HG03457 (cell line): ENCODE measurements around the gene PRMT1.
"Not testable (repeated sequence)": the region's sequence is repeated elsewhere in the genome, so short reads cannot be mapped to it uniquely, and the experiment has no call there.

Experiments used
- ATAC-seq: cut with Tn5 transposase; IDR thresholded peaks from one replicate; pipeline ENCODE4 v1.9.1; 2021; ENCODE audit warnings: moderate number of reproducible peaks; ENCODE audit not compliant: unreplicated experiment

The PRMT1 gene

GRCh38 chr19:49718511-49718910, 41.4 kb downstream of the PRMT1 start:
- no peak for ATAC-seq

- no peak for ATAC-seq
Observed at GRCh38 chr19:49718991-49719390, 41.9 kb downstream of the PRMT1 start.

- ATAC-seq, result not testable (repeated sequence)
Observed at GRCh38 chr19:49719420-49719819, 42.3 kb downstream of the PRMT1 start.

- no peak for ATAC-seq
Observed at GRCh38 chr19:49727217-49728030, 50.4 kb downstream of the PRMT1 start.

- ATAC-seq, result no peak
Observed at GRCh38 chr19:49730166-49730565, 53.1 kb downstream of the PRMT1 start.
